K562 (cell line): ENCODE data around the gene KCNQ2. TPM values are rescaled to one million over a fixed set of nuclear protein-coding genes. Genes with fewer than 3 reads are reported as not detected.

Experiments
- ATF1 ChIP-seq, 2 experiments: fragments of 450-650 bp in 1 of 2; IDR thresholded peaks; 2 replicates each; pipeline ENCODE4 v1.6.1; 2016; ENCODE audit warnings: missing compliant biosample characterization in 1 of 2, missing genetic modification characterization in 1 of 2
- CTBP1 ChIP-seq: fragments of 450-650 bp; IDR thresholded peaks from 2 replicates; pipeline ENCODE4 v1.6.1; 2016; ENCODE audit warnings: borderline replicate concordance
- DIDO1 ChIP-seq: fragments of 450-650 bp; IDR thresholded peaks from 2 replicates; pipeline ENCODE4 v1.6.1; 2016; ENCODE audit warnings: low read depth, missing biosample characterization, missing genetic modification characterization
- HNRNPUL1 ChIP-seq: fragments of 200-400 bp; formaldehyde crosslinking; IDR thresholded peaks from 2 replicates; pipeline ENCODE4 v1.6.1; 2017; ENCODE audit warnings: low read length
- KLF6 ChIP-seq: fragments of 250-450 bp; sonication (Bioruptor Pico); IDR thresholded peaks from 2 replicates; pipeline ENCODE4 v1.4.0; 2020; ENCODE audit warnings: mild to moderate bottlenecking, moderate library complexity, borderline replicate concordance
- SMC3 ChIP-seq: conservative IDR thresholded peaks from 2 replicates; pipeline ENCODE4 v1.6.1; 2011; ENCODE audit warnings: low read depth, low read length, improper control_type of control experiment; ENCODE audit not compliant: insufficient read depth
- ZNF134 ChIP-seq: fragments of 250-450 bp; sonication (Bioruptor Pico); conservative IDR thresholded peaks from 2 replicates; pipeline ENCODE4 v1.4.0; 2020
- ZNF445 ChIP-seq: fragments of 250-450 bp; sonication (Bioruptor Pico); IDR thresholded peaks from 2 replicates; pipeline ENCODE4 v1.4.0; 2020; ENCODE audit warnings: low read depth, mild to moderate bottlenecking, moderate library complexity
- polyA plus RNA-seq, 8 experiments: library from polyadenylated mRNA; depleted of rRNA in 4 of 8; stranded (reverse) in 5 of 8; unstranded in 3 of 8; fragments of >200 nt; fragmentation: Nextera tagmentation in 2 of 8; fragmentation: Illumina TruSeq in 1 of 8; extraction: Ambion mirVana in 2 of 8; extraction: Trizol in 1 of 8; gene quantifications; 2 replicates each; pipeline versions ENCODE4 v1.2.1 to v1.2.3, GENCODE V29; 2011 to 2014; ENCODE audit warnings: inconsistent platforms in 1 of 8, missing spikeins in 1 of 8
- total RNA-seq, 7 experiments: library from RNA; depleted of rRNA in 6 of 7; stranded (reverse); fragments of >200 nt in 6 of 7; fragmentation: Illumina TruSeq in 2 of 7; extraction: Trizol in 2 of 7; gene quantifications; 2 replicates each; pipeline versions ENCODE4 v1.2.1 to v1.2.3, GENCODE V29; 2011 to 2021; ENCODE audit warnings: low replicate concordance in 1 of 7
- TF ChIP-seq, protein P1 (sequence below): fragments of 450-650 bp; formaldehyde crosslinking; IDR thresholded peaks from 2 replicates; pipeline ENCODE4 v1.4.0; 2020; ENCODE audit warnings: mild to moderate bottlenecking
- TF ChIP-seq, protein P2 (sequence below), 3 experiments: IDR thresholded peaks in 2 of 3; conservative IDR thresholded peaks in 1 of 3; 2 replicates each; pipeline ENCODE4 v1.5.1; 2011 to 2012; ENCODE audit warnings: low read length in 3 of 3, mild to moderate bottlenecking in 3 of 3, control low read depth in 2 of 3, improper control_type of control experiment in 1 of 3, inconsistent platforms in 1 of 3, low read depth in 1 of 3, mixed read lengths in 1 of 3, moderate library complexity in 1 of 3; ENCODE audit not compliant: insufficient read depth in 2 of 3
- TF ChIP-seq, protein P3 (sequence below): fragments of 450-650 bp; IDR thresholded peaks from 2 replicates; pipeline ENCODE4 v1.6.1; 2016; ENCODE audit warnings: mild to moderate bottlenecking, moderate library complexity

The KCNQ2 gene
- total and polyA plus RNA-seq, 9 of the 15 experiments (the other 6 are each of a cell fraction or from before 2014, with no cell fraction given): 0.13 to 0.16 TPM; not detected in 7

DNA sequence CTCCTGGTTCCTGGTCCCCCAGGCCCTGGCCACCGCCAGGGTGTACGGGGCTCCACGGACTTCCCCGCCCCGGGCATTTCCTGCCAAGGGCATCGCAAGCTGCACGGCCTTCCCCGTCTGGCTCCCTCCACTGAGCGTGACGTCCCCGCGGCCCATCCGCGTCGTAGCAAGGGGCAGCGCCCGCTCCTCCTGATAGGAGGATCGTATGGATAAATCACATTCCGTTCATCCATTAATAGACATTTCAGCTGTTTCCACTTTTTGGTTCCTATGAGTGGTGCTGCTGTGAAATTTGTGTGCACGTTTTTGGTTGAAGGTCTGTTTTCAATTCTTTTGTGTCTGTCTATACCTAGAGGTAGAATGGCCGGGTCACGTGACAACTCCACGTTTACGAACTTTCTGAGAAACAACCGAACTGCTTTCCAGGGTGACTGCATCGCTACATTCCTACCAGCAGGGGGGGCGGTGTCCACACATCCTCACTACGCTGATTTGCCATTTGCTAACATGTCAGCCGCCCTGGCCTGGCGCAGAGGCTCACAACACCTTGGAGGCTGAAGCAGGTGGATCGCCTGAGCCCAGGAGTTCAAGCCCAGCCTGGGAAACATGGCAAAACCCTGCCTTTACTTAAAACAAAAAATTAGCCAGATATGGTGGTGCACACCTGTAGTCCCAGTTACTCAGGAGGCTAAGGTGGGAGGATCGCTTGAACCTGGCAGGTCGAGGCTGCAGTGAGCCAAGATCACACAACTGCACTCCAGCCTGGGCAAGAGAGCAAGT is 37.7 kb downstream of the KCNQ2 start (continued):
- TF ChIP-seq, protein P1, sequence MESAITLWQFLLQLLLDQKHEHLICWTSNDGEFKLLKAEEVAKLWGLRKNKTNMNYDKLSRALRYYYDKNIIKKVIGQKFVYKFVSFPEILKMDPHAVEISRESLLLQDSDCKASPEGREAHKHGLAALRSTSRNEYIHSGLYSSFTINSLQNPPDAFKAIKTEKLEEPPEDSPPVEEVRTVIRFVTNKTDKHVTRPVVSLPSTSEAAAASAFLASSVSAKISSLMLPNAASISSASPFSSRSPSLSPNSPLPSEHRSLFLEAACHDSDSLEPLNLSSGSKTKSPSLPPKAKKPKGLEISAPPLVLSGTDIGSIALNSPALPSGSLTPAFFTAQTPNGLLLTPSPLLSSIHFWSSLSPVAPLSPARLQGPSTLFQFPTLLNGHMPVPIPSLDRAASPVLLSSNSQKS (CRISPR knock-in tag): no peak
- TF ChIP-seq, protein P2, sequence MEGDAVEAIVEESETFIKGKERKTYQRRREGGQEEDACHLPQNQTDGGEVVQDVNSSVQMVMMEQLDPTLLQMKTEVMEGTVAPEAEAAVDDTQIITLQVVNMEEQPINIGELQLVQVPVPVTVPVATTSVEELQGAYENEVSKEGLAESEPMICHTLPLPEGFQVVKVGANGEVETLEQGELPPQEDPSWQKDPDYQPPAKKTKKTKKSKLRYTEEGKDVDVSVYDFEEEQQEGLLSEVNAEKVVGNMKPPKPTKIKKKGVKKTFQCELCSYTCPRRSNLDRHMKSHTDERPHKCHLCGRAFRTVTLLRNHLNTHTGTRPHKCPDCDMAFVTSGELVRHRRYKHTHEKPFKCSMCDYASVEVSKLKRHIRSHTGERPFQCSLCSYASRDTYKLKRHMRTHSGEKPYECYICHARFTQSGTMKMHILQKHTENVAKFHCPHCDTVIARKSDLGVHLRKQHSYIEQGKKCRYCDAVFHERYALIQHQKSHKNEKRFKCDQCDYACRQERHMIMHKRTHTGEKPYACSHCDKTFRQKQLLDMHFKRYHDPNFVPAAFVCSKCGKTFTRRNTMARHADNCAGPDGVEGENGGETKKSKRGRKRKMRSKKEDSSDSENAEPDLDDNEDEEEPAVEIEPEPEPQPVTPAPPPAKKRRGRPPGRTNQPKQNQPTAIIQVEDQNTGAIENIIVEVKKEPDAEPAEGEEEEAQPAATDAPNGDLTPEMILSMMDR (IDR thresholded peaks at IDR 0.05 in 2 of 3, conservative IDR thresholded peaks at IDR 0.05 in 1 of 3; ENCODE audit: insufficient read depth in 2 of 3, low read depth in 1 of 3, low read length in 3 of 3): peak; percentile 71 to 92 (median 76)
- TF ChIP-seq, protein P3, sequence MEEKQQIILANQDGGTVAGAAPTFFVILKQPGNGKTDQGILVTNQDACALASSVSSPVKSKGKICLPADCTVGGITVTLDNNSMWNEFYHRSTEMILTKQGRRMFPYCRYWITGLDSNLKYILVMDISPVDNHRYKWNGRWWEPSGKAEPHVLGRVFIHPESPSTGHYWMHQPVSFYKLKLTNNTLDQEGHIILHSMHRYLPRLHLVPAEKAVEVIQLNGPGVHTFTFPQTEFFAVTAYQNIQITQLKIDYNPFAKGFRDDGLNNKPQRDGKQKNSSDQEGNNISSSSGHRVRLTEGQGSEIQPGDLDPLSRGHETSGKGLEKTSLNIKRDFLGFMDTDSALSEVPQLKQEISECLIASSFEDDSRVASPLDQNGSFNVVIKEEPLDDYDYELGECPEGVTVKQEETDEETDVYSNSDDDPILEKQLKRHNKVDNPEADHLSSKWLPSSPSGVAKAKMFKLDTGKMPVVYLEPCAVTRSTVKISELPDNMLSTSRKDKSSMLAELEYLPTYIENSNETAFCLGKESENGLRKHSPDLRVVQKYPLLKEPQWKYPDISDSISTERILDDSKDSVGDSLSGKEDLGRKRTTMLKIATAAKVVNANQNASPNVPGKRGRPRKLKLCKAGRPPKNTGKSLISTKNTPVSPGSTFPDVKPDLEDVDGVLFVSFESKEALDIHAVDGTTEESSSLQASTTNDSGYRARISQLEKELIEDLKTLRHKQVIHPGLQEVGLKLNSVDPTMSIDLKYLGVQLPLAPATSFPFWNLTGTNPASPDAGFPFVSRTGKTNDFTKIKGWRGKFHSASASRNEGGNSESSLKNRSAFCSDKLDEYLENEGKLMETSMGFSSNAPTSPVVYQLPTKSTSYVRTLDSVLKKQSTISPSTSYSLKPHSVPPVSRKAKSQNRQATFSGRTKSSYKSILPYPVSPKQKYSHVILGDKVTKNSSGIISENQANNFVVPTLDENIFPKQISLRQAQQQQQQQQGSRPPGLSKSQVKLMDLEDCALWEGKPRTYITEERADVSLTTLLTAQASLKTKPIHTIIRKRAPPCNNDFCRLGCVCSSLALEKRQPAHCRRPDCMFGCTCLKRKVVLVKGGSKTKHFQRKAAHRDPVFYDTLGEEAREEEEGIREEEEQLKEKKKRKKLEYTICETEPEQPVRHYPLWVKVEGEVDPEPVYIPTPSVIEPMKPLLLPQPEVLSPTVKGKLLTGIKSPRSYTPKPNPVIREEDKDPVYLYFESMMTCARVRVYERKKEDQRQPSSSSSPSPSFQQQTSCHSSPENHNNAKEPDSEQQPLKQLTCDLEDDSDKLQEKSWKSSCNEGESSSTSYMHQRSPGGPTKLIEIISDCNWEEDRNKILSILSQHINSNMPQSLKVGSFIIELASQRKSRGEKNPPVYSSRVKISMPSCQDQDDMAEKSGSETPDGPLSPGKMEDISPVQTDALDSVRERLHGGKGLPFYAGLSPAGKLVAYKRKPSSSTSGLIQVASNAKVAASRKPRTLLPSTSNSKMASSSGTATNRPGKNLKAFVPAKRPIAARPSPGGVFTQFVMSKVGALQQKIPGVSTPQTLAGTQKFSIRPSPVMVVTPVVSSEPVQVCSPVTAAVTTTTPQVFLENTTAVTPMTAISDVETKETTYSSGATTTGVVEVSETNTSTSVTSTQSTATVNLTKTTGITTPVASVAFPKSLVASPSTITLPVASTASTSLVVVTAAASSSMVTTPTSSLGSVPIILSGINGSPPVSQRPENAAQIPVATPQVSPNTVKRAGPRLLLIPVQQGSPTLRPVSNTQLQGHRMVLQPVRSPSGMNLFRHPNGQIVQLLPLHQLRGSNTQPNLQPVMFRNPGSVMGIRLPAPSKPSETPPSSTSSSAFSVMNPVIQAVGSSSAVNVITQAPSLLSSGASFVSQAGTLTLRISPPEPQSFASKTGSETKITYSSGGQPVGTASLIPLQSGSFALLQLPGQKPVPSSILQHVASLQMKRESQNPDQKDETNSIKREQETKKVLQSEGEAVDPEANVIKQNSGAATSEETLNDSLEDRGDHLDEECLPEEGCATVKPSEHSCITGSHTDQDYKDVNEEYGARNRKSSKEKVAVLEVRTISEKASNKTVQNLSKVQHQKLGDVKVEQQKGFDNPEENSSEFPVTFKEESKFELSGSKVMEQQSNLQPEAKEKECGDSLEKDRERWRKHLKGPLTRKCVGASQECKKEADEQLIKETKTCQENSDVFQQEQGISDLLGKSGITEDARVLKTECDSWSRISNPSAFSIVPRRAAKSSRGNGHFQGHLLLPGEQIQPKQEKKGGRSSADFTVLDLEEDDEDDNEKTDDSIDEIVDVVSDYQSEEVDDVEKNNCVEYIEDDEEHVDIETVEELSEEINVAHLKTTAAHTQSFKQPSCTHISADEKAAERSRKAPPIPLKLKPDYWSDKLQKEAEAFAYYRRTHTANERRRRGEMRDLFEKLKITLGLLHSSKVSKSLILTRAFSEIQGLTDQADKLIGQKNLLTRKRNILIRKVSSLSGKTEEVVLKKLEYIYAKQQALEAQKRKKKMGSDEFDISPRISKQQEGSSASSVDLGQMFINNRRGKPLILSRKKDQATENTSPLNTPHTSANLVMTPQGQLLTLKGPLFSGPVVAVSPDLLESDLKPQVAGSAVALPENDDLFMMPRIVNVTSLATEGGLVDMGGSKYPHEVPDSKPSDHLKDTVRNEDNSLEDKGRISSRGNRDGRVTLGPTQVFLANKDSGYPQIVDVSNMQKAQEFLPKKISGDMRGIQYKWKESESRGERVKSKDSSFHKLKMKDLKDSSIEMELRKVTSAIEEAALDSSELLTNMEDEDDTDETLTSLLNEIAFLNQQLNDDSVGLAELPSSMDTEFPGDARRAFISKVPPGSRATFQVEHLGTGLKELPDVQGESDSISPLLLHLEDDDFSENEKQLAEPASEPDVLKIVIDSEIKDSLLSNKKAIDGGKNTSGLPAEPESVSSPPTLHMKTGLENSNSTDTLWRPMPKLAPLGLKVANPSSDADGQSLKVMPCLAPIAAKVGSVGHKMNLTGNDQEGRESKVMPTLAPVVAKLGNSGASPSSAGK: no peak
- TF ChIP-seq ATF1 (CRISPR knock-in tag; IDR thresholded peaks at IDR 0.05) (no peak), ATF1 (tag; IDR thresholded peaks at IDR 0.05) (0 out of 2 replicates have a peak, but pooled peaks have one; percentile 32), SMC3 (0 out of 2 replicates have a peak, but pooled peaks have one; percentile 38), HNRNPUL1 (no peak), CTBP1 (peak; percentile 79), KLF6 (no peak), ZNF134 (no peak), DIDO1 (tag) (0 out of 2 replicates have a peak, but pooled peaks have one; percentile 22), ZNF445 (CRISPR knock-in tag) (no peak)
